ENCODE data around the gene ESPN. TPM values are rescaled to one million over a fixed set of nuclear protein-coding genes. Genes with fewer than 3 reads are reported as not detected.
"Not testable (repeated sequence)": the region's sequence is repeated elsewhere in the genome, so short reads cannot be mapped to it uniquely, and the experiment has no call there.

The ESPN gene
- total RNA-seq, 2 donors from 2014 or later, result 4.1 to 10.5 TPM

- no peak overlapping the region for H3K9ac ChIP-seq (ENCODE audit: extremely low read depth, low read length, poor library complexity, severe bottlenecking)
These were observed 3.1 kb downstream of the ESPN start for GRCh38 chr1:6427441-6428390.

GRCh38 chr1:6428453-6428852, 3.9 kb downstream of the ESPN start:
- peak; percentile 32 for DNase-seq
- not testable (repeated sequence) for H3K4me1 ChIP-seq (ENCODE audit: control insufficient read depth, insufficient read depth, low read length); H3K9ac ChIP-seq (ENCODE audit: extremely low read depth, low read length, poor library complexity, severe bottlenecking); H3K36me3 ChIP-seq (ENCODE audit: control insufficient read depth, insufficient read depth, low read length); H3K4me3 Mint-ChIP-seq; H3K4me1 Mint-ChIP-seq; H3K9me3 Mint-ChIP-seq; H3K36me3 Mint-ChIP-seq (ENCODE audit: low read depth); H3K9me3 ChIP-seq (ENCODE audit: control insufficient read depth, low read length); H3K4me3 ChIP-seq (ENCODE audit: low read length); H3K27ac Mint-ChIP-seq; H3K27ac ChIP-seq (ENCODE audit: low read depth, low read length)
- 78 to 83% methylated on average over 1 to 6 of the region's 6 CpGs for WGBS, 2 experiments (ENCODE audit: insufficient coverage in 1 of 2, insufficient read length in 1 of 2)
- peaks cover 63% of the 10 kb centered on the region for H3K27me3 Mint-ChIP-seq (ENCODE audit: insufficient read depth)
- peaks cover 60% of the 10 kb centered on the region for H3K27me3 ChIP-seq (ENCODE audit: control insufficient read depth, insufficient read depth, low read length, poor library complexity, severe bottlenecking)

More at GRCh38 chr1:6427441-6428390, 3.1 kb downstream of the ESPN start:
- peaks cover 66% of the 10 kb centered on the region for H3K27me3 Mint-ChIP-seq (ENCODE audit: insufficient read depth)
- H3K4me1 Mint-ChIP-seq, result peaks cover 6% of the 10 kb centered on the region
- H3K36me3 Mint-ChIP-seq (ENCODE audit: low read depth), result no peaks in the 10 kb centered on the region
- Histone ChIP-seq H3K4me1 (ENCODE audit: control insufficient read depth, insufficient read depth, low read length) (no peaks in the 10 kb centered on the region), H3K36me3 (ENCODE audit: control insufficient read depth, insufficient read depth, low read length) (no peaks in the 10 kb centered on the region), H3K4me3 (ENCODE audit: low read length) (no peak overlapping the region), H3K9me3 (ENCODE audit: control insufficient read depth, low read length) (no peaks in the 10 kb centered on the region), H3K27ac (ENCODE audit: low read depth, low read length) (no peak overlapping the region), H3K27me3 (ENCODE audit: control insufficient read depth, insufficient read depth, low read length, poor library complexity, severe bottlenecking) (peaks cover 67% of the 10 kb centered on the region)
- no peak overlapping the region for H3K27ac Mint-ChIP-seq
- no peaks in the 10 kb centered on the region for H3K9me3 Mint-ChIP-seq
- DNase-seq, result peak; percentile 50
- no peak overlapping the region for H3K4me3 Mint-ChIP-seq
- no peak for TF ChIP-seq CTCF (conservative IDR thresholded peaks at IDR 0.05)
- 89 to 90% methylated on average over 14 to 26 of the region's 26 CpGs for WGBS, 2 experiments (ENCODE audit: insufficient coverage in 1 of 2, insufficient read length in 1 of 2)

- H3K9me3 ChIP-seq (ENCODE audit: control insufficient read depth, low read length); H3K4me3 ChIP-seq (ENCODE audit: low read length); H3K27ac ChIP-seq (ENCODE audit: low read depth, low read length); H3K36me3 Mint-ChIP-seq (ENCODE audit: low read depth); H3K27ac Mint-ChIP-seq; H3K4me3 Mint-ChIP-seq; H3K9me3 Mint-ChIP-seq; H3K9ac ChIP-seq (ENCODE audit: extremely low read depth, low read length, poor library complexity, severe bottlenecking); H3K36me3 ChIP-seq (ENCODE audit: control insufficient read depth, insufficient read depth, low read length); H3K4me1 ChIP-seq (ENCODE audit: control insufficient read depth, insufficient read depth, low read length); H3K4me1 Mint-ChIP-seq: not testable (repeated sequence)
- peaks cover 46% of the 10 kb centered on the region for H3K27me3 ChIP-seq (ENCODE audit: control insufficient read depth, insufficient read depth, low read length, poor library complexity, severe bottlenecking)
- DNase-seq, result peak; percentile 50
- H3K27me3 Mint-ChIP-seq (ENCODE audit: insufficient read depth), result peaks cover 65% of the 10 kb centered on the region
- 67 to 75% methylated on average over 15 to 18 of the region's 19 CpGs for WGBS, 2 experiments (ENCODE audit: insufficient coverage in 1 of 2, insufficient read length in 1 of 2)
These were observed 5.3 kb downstream of the ESPN start for GRCh38 chr1:6429660-6430411.

- not testable (repeated sequence) for H3K4me1 Mint-ChIP-seq; DNase-seq; H3K4me1 ChIP-seq (ENCODE audit: control insufficient read depth, insufficient read depth, low read length); H3K9me3 Mint-ChIP-seq; H3K36me3 ChIP-seq (ENCODE audit: control insufficient read depth, insufficient read depth, low read length); H3K9ac ChIP-seq (ENCODE audit: extremely low read depth, low read length, poor library complexity, severe bottlenecking); H3K27ac ChIP-seq (ENCODE audit: low read depth, low read length); H3K9me3 ChIP-seq (ENCODE audit: control insufficient read depth, low read length); H3K4me3 ChIP-seq (ENCODE audit: low read length); H3K36me3 Mint-ChIP-seq (ENCODE audit: low read depth); H3K27ac Mint-ChIP-seq; H3K4me3 Mint-ChIP-seq
- peaks cover 25% of the 10 kb centered on the region for H3K27me3 ChIP-seq (ENCODE audit: control insufficient read depth, insufficient read depth, low read length, poor library complexity, severe bottlenecking)
- peaks cover 52% of the 10 kb centered on the region for H3K27me3 Mint-ChIP-seq (ENCODE audit: insufficient read depth)
- WGBS, 2 experiments (ENCODE audit: insufficient coverage in 1 of 2, insufficient read length in 1 of 2), result 74 to 82% methylated on average over 5 to 11 of the region's 13 CpGs
These were observed 7.3 kb downstream of the ESPN start for GRCh38 chr1:6431645-6432579.
